Endothelial cell of umbilical vein (primary cell): ENCODE measurements around the gene YJU2. TPM values are rescaled to one million over a fixed set of nuclear protein-coding genes. Genes with fewer than 3 reads are reported as not detected.

Source experiments
- BruUV-seq: library from RNA; stranded (reverse); fragments of 400-500 nt; replicated peaks from 2 replicates; lab custom pipeline; 2021; lab: Mats Ljungman, UMichigan
- CTCF ChIA-PET: fragments of 300-600, 350-600 bp; sonication (Branson Sonifier 250); formaldehyde crosslinking; loops from one replicate; lab custom pipeline; 2021; ENCODE audit warnings: antibody characterized with exemption, inconsistent platforms; lab: Charles Lee
- POLR2A ChIA-PET: fragments of 300-600, 350-600 bp; sonication (Branson Sonifier 250); formaldehyde crosslinking; loops from one replicate; lab custom pipeline; 2021; ENCODE audit warnings: antibody characterized with exemption, inconsistent platforms; lab: Charles Lee
- DNase-seq: peaks from one replicate; pipeline ENCODE4 v3.0.0-alpha.2; 2011; ENCODE audit warnings: low read depth, low spot score
- FAIRE-seq: peaks from 2 replicates; lab custom pipeline; 2011; peaks lifted over from hg19 to GRCh38; lab: Jason Lieb, UNC
- H2AFZ ChIP-seq: 2 replicates; pipeline ENCODE4 v1.6.0; 2012; ENCODE audit warnings: low read depth, low read length, control low read depth, inconsistent platforms
- H3K27ac ChIP-seq: 2 replicates; pipeline ENCODE4 v1.5.1; 2011; ENCODE audit warnings: low read depth, mild to moderate bottlenecking, control low read depth, low read length, moderate library complexity; ENCODE audit not compliant: insufficient read depth
- H3K27me3 ChIP-seq, 2 experiments: 2 replicates each; pipeline versions ENCODE4 v1.6.0 to v1.6.1; 2011; ENCODE audit warnings: low read length in 2 of 2, mixed read lengths in 1 of 2; ENCODE audit not compliant: control insufficient read depth in 2 of 2, insufficient read depth in 2 of 2
- H3K36me3 ChIP-seq, 2 experiments: 2 replicates in 1 of 2; 3 replicates in 1 of 2; pipeline ENCODE4 v1.5.1; 2011; ENCODE audit warnings: low read length in 2 of 2, mild to moderate bottlenecking in 1 of 2, moderate library complexity in 1 of 2; ENCODE audit not compliant: control insufficient read depth in 2 of 2, insufficient read depth in 2 of 2; ENCODE audit errors: extremely low read depth in 1 of 2
- H3K4me1 ChIP-seq: 3 replicates; pipeline ENCODE4 v1.5.1; 2011; ENCODE audit warnings: mild to moderate bottlenecking, low read length; ENCODE audit not compliant: control insufficient read depth, insufficient read depth; ENCODE audit errors: extremely low read depth
- H3K4me2 ChIP-seq: 2 replicates; pipeline ENCODE4 v1.6.1; 2011; ENCODE audit warnings: low read length, control low read depth, mixed read lengths; ENCODE audit not compliant: insufficient read depth
- H3K4me3 ChIP-seq, 3 experiments: fragments of 200-600 bp in 1 of 3; sonication (generic), shearing (Covaris generic) in 1 of 3; replicated peaks in 1 of 3; 2 replicates each; pipeline ENCODE4 v1.5.1; 2011 to 2016; ENCODE audit warnings: control low read depth in 3 of 3, low read length in 3 of 3, mild to moderate bottlenecking in 2 of 3, inconsistent platforms in 1 of 3, low read depth in 1 of 3, moderate library complexity in 1 of 3; ENCODE audit not compliant: insufficient read depth in 1 of 3
- H3K79me2 ChIP-seq: 2 replicates; pipeline ENCODE4 v1.6.0; 2012; ENCODE audit warnings: low read length, inconsistent platforms; ENCODE audit not compliant: control insufficient read depth, insufficient read depth
- H3K9ac ChIP-seq: replicated peaks from 2 replicates; pipeline ENCODE3; 2011; ENCODE audit warnings: low read length, control low read depth; ENCODE audit not compliant: insufficient read depth; ENCODE audit errors: extremely low read depth
- H3K9me1 ChIP-seq: replicated peaks from 3 replicates; pipeline ENCODE4 v1.6.0; 2011; ENCODE audit warnings: mild to moderate bottlenecking, low read length; ENCODE audit not compliant: control insufficient read depth, insufficient read depth; ENCODE audit errors: extremely low read depth
- H3K9me3 ChIP-seq: replicated peaks from 2 replicates; pipeline ENCODE4 v1.5.1; 2012; ENCODE audit warnings: low read length, inconsistent platforms; ENCODE audit not compliant: control insufficient read depth, insufficient read depth
- H4K20me1 ChIP-seq: replicated peaks from 2 replicates; pipeline ENCODE3; 2011; ENCODE audit warnings: mild to moderate bottlenecking, low read length; ENCODE audit not compliant: control insufficient read depth, insufficient read depth; ENCODE audit errors: extremely low read depth
- CTCF ChIP-seq, 2 donors: IDR thresholded peaks; 1 replicate in 1 of 2; 2 replicates in 1 of 2; pipeline ENCODE4 v1.5.1; 2011; ENCODE audit warnings: low read length in 2 of 2, mild to moderate bottlenecking in 2 of 2, moderate library complexity in 2 of 2, control low read depth in 1 of 2, inconsistent platforms in 1 of 2, low read depth in 1 of 2; ENCODE audit not compliant: insufficient read depth in 1 of 2; ENCODE audit errors: extremely low read depth in 1 of 2
- EZH2 ChIP-seq: IDR thresholded peaks from 2 replicates; pipeline ENCODE4 v1.6.1; 2012; ENCODE audit warnings: borderline replicate concordance, low read depth, mild to moderate bottlenecking, moderate library complexity, low read length, inconsistent platforms; ENCODE audit not compliant: severe bottlenecking
- FOS ChIP-seq: IDR thresholded peaks from 2 replicates; pipeline ENCODE4 v1.6.1; 2011; ENCODE audit warnings: mild to moderate bottlenecking, low read length, moderate library complexity, borderline replicate concordance; ENCODE audit not compliant: insufficient read depth
- GATA2 ChIP-seq: IDR thresholded peaks from 2 replicates; pipeline ENCODE4 v1.7.0; 2011; ENCODE audit warnings: low read depth, mild to moderate bottlenecking, moderate library complexity, mixed read lengths, low read length; ENCODE audit not compliant: insufficient read length, insufficient read depth
- JUN ChIP-seq: IDR thresholded peaks from 2 replicates; pipeline ENCODE4 v1.6.1; 2011; ENCODE audit warnings: borderline replicate concordance, low read depth; ENCODE audit not compliant: insufficient read length, insufficient read depth
- MYC ChIP-seq: IDR thresholded peaks from one replicate; pipeline ENCODE4 v1.6.1; 2011; ENCODE audit warnings: mild to moderate bottlenecking, low read depth, low read length
- POLR2A ChIP-seq: IDR thresholded peaks from 2 replicates; pipeline ENCODE4 v1.6.1; 2012; ENCODE audit warnings: low read depth, mild to moderate bottlenecking, control low read depth, low read length
- POLR2AphosphoS5 ChIP-seq: IDR thresholded peaks from 2 replicates; pipeline ENCODE4 v1.6.1; 2012; ENCODE audit warnings: low read depth, mild to moderate bottlenecking, control low read depth, low read length, moderate library complexity; ENCODE audit not compliant: insufficient read depth
- dilution Hi-C: fragments of 300-500 bp; cut with MboI; formaldehyde crosslinking; loops from one replicate; pipeline ENCODE4 v1.15.0; 2019; ENCODE audit warnings: low sequenced_read_pairs; ENCODE audit not compliant: extremely low pct_ligation_motif_present
- intact Hi-C: fragments of 100-400 bp; cut with micrococcal nuclease; formaldehyde crosslinking; loops from one replicate; pipeline ENCODE4 v1.10.0; 2022
- polyA plus RNA-seq, 4 experiments: library from polyadenylated mRNA; depleted of rRNA in 3 of 4; stranded (reverse) in 3 of 4; unstranded in 1 of 4; fragments of >200 nt; gene quantifications; 2 replicates each; pipeline versions ENCODE4 v1.2.1 to v1.2.3, GENCODE V29; 2011 to 2012; ENCODE audit warnings: missing spikeins in 1 of 4
- total RNA-seq: library from RNA; stranded (reverse); gene quantifications from 2 replicates; pipeline ENCODE4 v1.2.3, GENCODE V29; 2021
- TF ChIP-seq, protein P1 (sequence below): IDR thresholded peaks from 2 replicates; pipeline ENCODE4 v1.6.1; 2011; ENCODE audit not compliant: insufficient read depth, insufficient read length

Gene YJU2
- total and polyA plus RNA-seq, 2 donors (not counting 3 experiments of a cell fraction or from before 2014, with no cell fraction given), result 20.7 to 21.5 TPM

GRCh38 chr19:4227771-4228170 lies 19.1 kb upstream of the YJU2 start:
- no peaks in the 10 kb centered on the region for H3K36me3 ChIP-seq
- H3K9me3 ChIP-seq, result no peaks in the 10 kb centered on the region
- no peaks in the 10 kb centered on the region for H3K79me2 ChIP-seq
- no peak overlapping the region for H2AFZ ChIP-seq
- FAIRE-seq, result no peak
- POLR2A ChIA-PET, result no interaction called here
- DNase-seq, result no peak
- no peaks in the 10 kb centered on the region for H3K9me1 ChIP-seq
- no peaks in the 10 kb centered on the region for H3K4me1 ChIP-seq
- no peak for TF ChIP-seq POLR2AphosphoS5
- no peak for TF ChIP-seq POLR2A
- TF ChIP-seq EZH2, result no peak
- TF ChIP-seq FOS, result no peak
- TF ChIP-seq MYC, result no peak
- TF ChIP-seq CTCF (IDR thresholded peaks at IDR 0.05; ENCODE audit: extremely low read depth in 1 of 2, insufficient read depth in 1 of 2, low read depth in 1 of 2, low read length in 2 of 2), result no peak
- TF ChIP-seq, protein P1, sequence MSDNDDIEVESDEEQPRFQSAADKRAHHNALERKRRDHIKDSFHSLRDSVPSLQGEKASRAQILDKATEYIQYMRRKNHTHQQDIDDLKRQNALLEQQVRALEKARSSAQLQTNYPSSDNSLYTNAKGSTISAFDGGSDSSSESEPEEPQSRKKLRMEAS, result no peak
- TF ChIP-seq JUN, result no peak
- TF ChIP-seq GATA2, result no peak
- no peak overlapping the region for H3K4me2 ChIP-seq
- H3K27me3 ChIP-seq, result peaks cover 0 to 5% of the 10 kb centered on the region in 2 experiments
- no peak overlapping the region for H3K27ac ChIP-seq
- CTCF ChIA-PET, result no interaction called here
- dilution Hi-C loops (no loop called here), intact Hi-C loops (no loop called here)
- no TSS peak for BruUV-seq
- H3K4me3 ChIP-seq, result no peak overlapping the region
- no peaks in the 10 kb centered on the region for H4K20me1 ChIP-seq
- H3K9ac ChIP-seq, result no peak overlapping the region
